Thymus (tissue), 11 donors: ENCODE results near the gene EPAS1. TPM values are rescaled to one million over a fixed set of nuclear protein-coding genes. Genes with fewer than 3 reads are reported as not detected.

ENCODE experiments used
- DNase-seq, 9 donors: peaks; one replicate each; pipeline ENCODE4 v3.0.0-alpha.2; 2013; ENCODE audit warnings: low spot score in 9 of 9, low read depth in 6 of 9, missing footprints in 1 of 9
- H3K27ac ChIP-seq, 2 donors: one replicate each; pipeline ENCODE4 v1.5.1; 2013; ENCODE audit warnings: control low read depth in 1 of 2, low read depth in 1 of 2, low read length in 1 of 2, mild to moderate bottlenecking in 1 of 2, moderate library complexity in 1 of 2
- H3K27me3 ChIP-seq, 2 donors: one replicate each; pipeline ENCODE4 v1.5.1; 2013; ENCODE audit warnings: low read length in 1 of 2; ENCODE audit not compliant: control insufficient read depth in 2 of 2, insufficient read depth in 1 of 2
- H3K36me3 ChIP-seq, 2 donors: one replicate each; pipeline ENCODE4 v1.5.1; 2013; ENCODE audit warnings: low read length in 1 of 2, mild to moderate bottlenecking in 1 of 2, moderate library complexity in 1 of 2; ENCODE audit not compliant: control insufficient read depth in 2 of 2, insufficient read depth in 2 of 2
- H3K4me1 ChIP-seq, 2 donors: one replicate each; pipeline ENCODE4 v1.5.1; 2013; ENCODE audit warnings: low read length in 2 of 2; ENCODE audit not compliant: control insufficient read depth in 2 of 2, insufficient read depth in 2 of 2
- H3K4me3 ChIP-seq, 2 donors: one replicate each; pipeline ENCODE4 v1.5.1; 2013; ENCODE audit warnings: low read length in 2 of 2, control low read depth in 1 of 2, mild to moderate bottlenecking in 1 of 2
- H3K9me3 ChIP-seq, 2 donors: one replicate each; pipeline ENCODE4 v1.5.1; 2013; ENCODE audit warnings: low read length in 1 of 2, mild to moderate bottlenecking in 1 of 2; ENCODE audit not compliant: control insufficient read depth in 2 of 2, insufficient read depth in 1 of 2
- WGBS: extraction: QIAGEN DNeasy Blood & Tissue Kit; methylation state at CpG from one replicate; pipeline ENCODE4 v1.1.7; 2013; 5-methylcytosine and 5-hydroxymethylcytosine counted together
- polyA plus RNA-seq: library from polyadenylated mRNA; stranded (reverse); fragments of 200-250 nt; gene quantifications from one replicate; pipeline ENCODE4 v1.2.3, GENCODE V29; 2013
- total RNA-seq: library from RNA; stranded (reverse); fragments of 120-200 nt; gene quantifications from one replicate; pipeline ENCODE4 v1.2.4, GENCODE V29; 2013
- donor health status: healthy.

The EPAS1 gene
- total and polyA plus RNA-seq, 2 donors, result 3.1 to 48.9 TPM

DNA sequence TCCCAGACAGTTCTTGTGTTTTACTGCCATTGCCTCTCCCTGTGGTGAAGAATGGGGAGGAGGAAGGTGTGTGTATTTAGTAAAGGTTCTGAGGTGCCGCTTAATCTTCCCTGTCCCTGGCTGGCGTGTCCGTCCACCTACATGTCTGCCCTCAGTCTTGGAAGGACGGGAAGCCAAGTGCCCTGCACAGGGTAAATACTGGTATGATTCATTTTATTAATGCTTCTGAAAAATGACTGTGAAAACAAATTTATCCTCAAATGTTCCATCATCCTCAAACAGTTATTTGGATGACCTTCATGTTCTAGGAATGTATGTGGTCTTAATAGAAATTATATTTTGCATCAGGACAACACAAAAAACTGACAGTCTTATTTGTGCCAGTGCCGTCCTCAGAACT, 6.6 kb downstream of the EPAS1 start:
- no peaks in the 10 kb centered on the region for H3K36me3 ChIP-seq
- peaks cover 0 to 5% of the 10 kb centered on the region in 2 donors for H3K9me3 ChIP-seq
- DNase-seq, result no peak
- no peak overlapping the region for H3K4me3 ChIP-seq
- WGBS, result 86% methylated on average over 5 of the region's 5 CpGs
- H3K27ac ChIP-seq, result no peak overlapping the region
- H3K4me1 ChIP-seq, result peaks cover 12 to 24% of the 10 kb centered on the region in 2 donors
- peaks cover 40 to 68% of the 10 kb centered on the region in 2 donors for H3K27me3 ChIP-seq

DNA sequence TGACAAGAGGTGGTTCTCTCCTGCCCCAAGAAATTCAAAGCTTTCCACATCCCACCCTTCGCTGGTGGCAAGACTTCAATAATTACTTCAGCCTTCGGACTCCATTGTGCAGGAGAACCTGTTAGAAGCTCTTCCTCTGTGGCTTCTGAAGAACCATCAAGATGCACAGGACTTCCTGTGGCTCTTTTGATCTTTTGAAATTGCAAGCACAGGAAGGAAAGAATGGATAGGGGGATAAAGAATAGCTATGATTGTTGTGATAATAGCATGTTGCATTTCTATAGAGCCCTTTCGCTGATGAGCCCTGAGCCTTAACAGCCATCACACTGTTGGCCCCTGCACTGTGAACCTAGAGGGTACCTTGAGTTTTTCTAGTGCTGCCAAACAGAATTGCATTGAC, 7.4 kb downstream of the EPAS1 start:
- Histone ChIP-seq H3K27ac (no peak overlapping the region), H3K4me1 (peaks cover 8 to 16% of the 10 kb centered on the region in 2 donors), H3K27me3 (peaks cover 32 to 59% of the 10 kb centered on the region in 2 donors), H3K9me3 (no peaks in the 10 kb centered on the region), H3K36me3 (no peaks in the 10 kb centered on the region), H3K4me3 (no peak overlapping the region)
- peak in 1 of 9 donors; percentile 73 for DNase-seq
- 8% methylated on average over 3 of the region's 3 CpGs for WGBS

DNA sequence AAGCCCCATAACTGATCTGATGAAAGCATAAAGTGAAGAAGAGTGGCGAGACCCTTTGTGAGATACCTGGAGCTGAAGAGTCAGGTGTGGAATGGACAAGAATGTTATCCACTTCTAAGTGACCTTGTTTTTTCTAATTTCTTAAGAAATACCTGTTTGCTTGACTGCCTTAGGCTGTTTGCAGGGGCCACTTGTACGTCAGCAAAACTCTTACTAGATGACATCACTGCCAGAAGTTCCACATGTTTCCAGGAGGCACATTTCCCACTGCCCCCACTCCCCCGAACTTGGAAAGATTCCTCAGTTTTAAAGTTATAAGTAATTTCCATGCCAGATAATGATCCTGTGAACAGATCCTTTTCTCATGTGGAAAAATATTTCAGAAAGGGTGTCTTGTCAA, 8.0 kb downstream of the EPAS1 start:
- Histone ChIP-seq H3K4me3 (no peak overlapping the region), H3K4me1 (peaks cover 8 to 13% of the 10 kb centered on the region in 2 donors), H3K27me3 (peaks cover 26 to 54% of the 10 kb centered on the region in 2 donors), H3K9me3 (no peaks in the 10 kb centered on the region), H3K36me3 (no peaks in the 10 kb centered on the region), H3K27ac (no peak overlapping the region)
- 94% methylated on average over 3 of the region's 3 CpGs for WGBS
- no peak for DNase-seq

DNA sequence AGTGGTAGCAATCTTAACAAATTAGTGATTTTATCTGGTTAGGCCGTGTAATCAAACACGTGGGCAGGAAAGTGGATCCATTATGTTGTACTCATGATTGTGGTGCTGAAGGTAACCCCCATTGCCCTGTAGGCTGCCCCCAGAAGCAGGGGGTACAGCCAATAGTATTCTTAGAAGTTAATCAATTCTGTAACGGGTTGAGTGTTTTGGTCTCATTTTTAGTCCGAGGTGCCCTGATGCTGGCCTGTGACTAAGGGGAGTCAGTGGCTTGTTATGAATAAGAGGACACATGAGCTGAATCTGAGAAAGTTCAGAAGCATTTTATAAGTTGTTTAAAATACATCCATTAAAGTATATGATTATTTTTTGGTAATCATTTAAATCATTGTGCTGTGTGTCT, 8.6 kb downstream of the EPAS1 start:
- Histone ChIP-seq H3K27ac (no peak overlapping the region), H3K27me3 (peaks cover 20 to 48% of the 10 kb centered on the region in 2 donors), H3K36me3 (no peaks in the 10 kb centered on the region), H3K4me3 (no peak overlapping the region), H3K9me3 (no peaks in the 10 kb centered on the region), H3K4me1 (peaks cover 8 to 13% of the 10 kb centered on the region in 2 donors)
- DNase-seq, result no peak
- WGBS, result 94% methylated on average over 4 of the region's 4 CpGs

DNA sequence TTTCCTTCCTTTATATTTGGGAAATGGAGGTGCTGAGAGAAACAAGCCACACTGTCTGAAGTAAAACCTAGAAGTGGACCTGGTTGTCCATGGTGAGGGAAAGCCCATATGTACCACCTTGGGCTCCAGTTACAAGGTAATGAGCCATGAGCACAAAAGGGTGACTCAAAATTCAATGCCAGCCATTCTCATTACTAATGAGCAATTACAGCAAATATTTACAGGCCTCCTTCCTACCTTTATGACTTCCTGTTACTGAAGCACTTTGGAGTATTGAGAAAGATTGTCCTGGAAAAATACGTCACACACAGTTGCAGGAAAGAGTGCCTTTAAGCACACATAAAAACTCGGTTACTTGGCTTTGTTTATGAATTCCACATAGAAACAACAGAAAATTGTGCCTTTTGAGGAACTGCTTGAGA, 9.1 kb downstream of the EPAS1 start:
- no peak for DNase-seq
- no peaks in the 10 kb centered on the region for H3K9me3 ChIP-seq
- 95% methylated on average over 2 of the region's 2 CpGs for WGBS
- no peak overlapping the region for H3K27ac ChIP-seq
- H3K4me3 ChIP-seq, result no peak overlapping the region
- peaks cover 17 to 42% of the 10 kb centered on the region in 2 donors for H3K27me3 ChIP-seq
- no peaks in the 10 kb centered on the region for H3K36me3 ChIP-seq
- peaks cover 8 to 13% of the 10 kb centered on the region in 2 donors for H3K4me1 ChIP-seq

DNA sequence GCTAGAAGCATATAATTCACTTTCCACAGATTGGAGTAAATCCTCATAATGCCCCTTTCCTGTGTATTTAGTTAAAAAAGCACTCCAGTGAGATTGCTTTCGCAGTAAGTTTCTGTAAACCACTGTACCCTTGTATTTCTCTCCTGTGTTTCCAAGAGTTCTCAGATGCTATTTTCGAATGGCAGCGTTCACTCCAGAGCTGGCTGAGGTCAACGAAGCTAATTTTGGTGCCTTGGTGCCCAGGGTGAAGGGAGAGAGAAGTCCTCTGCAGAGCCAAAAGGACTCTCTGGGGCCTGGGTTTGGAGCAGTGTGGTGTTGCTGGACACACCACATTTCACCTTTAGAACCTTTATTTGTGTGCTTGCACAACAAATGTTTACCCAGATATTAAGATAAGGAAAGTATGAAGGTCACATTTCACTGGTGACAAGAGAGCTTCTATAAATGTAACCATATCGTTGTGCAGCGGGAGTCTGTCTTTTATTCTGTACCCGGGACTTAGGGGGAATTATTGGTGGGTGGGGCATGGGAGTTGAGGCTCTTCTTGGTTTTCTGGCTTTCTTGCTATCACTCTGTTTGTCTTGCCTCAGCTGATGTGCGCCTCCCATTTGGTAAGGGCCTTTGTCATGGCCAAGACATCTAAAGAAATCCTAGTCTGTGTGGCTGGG, 9.9 kb downstream of the EPAS1 start:
- H3K4me1 ChIP-seq, result peaks cover 8 to 13% of the 10 kb centered on the region in 2 donors
- no peak overlapping the region for H3K27ac ChIP-seq
- no peak overlapping the region for H3K4me3 ChIP-seq
- WGBS, result 98% methylated on average over 8 of the region's 8 CpGs
- H3K27me3 ChIP-seq, result peaks cover 12 to 35% of the 10 kb centered on the region in 2 donors
- DNase-seq, result no peak
- no peaks in the 10 kb centered on the region for H3K36me3 ChIP-seq
- H3K9me3 ChIP-seq, result no peaks in the 10 kb centered on the region

DNA sequence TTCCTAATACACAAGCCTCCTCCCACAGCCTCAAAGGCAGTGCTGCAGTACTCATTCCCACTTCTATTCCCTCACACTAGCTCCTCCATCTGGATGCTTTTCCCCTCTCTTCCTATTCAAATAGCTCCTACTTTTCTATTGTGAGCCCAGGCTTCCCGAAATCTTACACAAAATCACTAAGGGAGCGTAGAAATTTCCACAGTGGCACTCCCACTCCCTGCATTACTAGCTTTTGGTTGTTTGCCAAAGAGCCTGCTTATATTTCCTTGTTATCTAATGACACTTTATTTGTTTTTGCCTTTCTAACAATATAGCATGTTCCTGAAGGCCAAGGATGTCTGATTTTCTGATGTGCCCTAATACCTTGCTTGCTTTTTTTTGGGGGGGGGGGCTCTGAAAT, 10.9 kb downstream of the EPAS1 start:
- Histone ChIP-seq H3K36me3 (no peaks in the 10 kb centered on the region), H3K27ac (no peak overlapping the region), H3K27me3 (peaks cover 9 to 25% of the 10 kb centered on the region in 2 donors), H3K4me1 (peaks cover 8 to 13% of the 10 kb centered on the region in 2 donors), H3K9me3 (no peaks in the 10 kb centered on the region), H3K4me3 (no peak overlapping the region)
- DNase-seq, result no peak
- WGBS, result 88% methylated on average over 2 of the region's 2 CpGs

DNA sequence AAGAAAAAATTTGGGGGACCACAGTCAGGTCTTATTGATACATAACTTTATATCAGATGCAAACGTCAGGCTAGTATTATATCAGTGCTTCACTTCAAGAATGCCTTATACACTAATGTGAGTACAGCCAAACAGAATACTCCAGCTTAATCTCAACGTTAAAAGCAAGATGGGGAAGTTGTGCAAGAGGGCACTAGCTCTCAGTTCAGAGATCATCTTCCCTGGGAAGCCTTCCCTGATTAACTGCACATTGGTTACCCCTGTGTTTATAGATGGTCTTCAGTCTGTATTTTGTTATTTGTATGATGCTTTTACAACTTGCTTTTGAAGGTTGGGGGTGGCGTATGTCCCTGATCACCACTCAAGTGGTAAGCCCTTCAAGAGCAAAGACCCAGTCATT, 11.4 kb downstream of the EPAS1 start:
- Histone ChIP-seq H3K27me3 (peaks cover 8 to 20% of the 10 kb centered on the region in 2 donors), H3K27ac (no peak overlapping the region), H3K4me3 (no peak overlapping the region), H3K9me3 (no peaks in the 10 kb centered on the region), H3K36me3 (no peaks in the 10 kb centered on the region), H3K4me1 (peaks cover 8 to 13% of the 10 kb centered on the region in 2 donors)
- DNase-seq, result no peak
- 65% methylated on average over 3 of the region's 3 CpGs for WGBS

DNA sequence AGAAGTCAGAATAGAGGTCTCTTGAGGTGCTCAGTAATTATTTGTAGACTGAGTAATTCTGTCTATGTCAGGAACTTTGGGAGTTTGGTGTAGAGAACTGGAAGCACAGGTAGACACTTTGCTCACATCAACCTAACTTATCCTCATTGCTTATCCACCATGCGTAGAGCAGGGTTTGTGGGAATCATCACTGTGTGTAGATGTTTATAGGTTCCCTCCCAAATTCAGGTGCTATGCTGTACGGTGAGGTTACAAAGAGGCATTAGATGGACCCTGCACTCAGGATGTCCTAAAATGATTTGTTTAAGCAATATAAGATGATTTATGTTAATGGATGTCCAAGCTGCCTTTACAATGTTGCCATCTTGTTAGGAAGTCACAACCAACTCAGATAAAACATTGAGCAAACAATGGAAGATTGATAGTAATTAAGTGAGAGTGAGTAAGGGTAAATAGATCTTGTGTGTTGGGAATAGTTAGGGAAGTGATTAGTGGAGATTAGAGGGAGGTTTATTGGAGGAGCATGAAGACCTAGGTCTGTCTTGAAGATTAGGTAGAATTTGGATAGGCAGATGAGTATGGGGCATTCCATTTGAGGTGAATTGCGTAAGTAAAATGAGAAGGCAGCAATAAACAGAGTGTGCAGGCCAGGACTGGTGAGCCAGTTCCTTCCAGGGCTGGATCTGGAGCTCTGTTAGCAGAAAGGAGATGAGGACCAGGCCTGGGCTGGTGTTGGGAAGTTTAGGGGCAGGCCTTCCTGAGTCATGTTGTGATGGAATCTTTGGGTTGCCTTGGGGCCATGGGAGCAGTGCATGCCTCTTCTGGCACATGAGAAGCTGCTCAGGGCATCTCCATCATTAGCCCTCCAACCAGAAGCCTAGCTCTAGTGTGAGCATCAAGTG, 12.1 kb downstream of the EPAS1 start:
- Histone ChIP-seq H3K4me1 (peaks cover 8 to 10% of the 10 kb centered on the region in 2 donors), H3K4me3 (no peak overlapping the region), H3K27me3 (peaks cover 2 to 14% of the 10 kb centered on the region in 2 donors), H3K27ac (no peak overlapping the region), H3K36me3 (no peaks in the 10 kb centered on the region), H3K9me3 (no peaks in the 10 kb centered on the region)
- DNase-seq, result no peak
- 98% methylated on average over 3 of the region's 3 CpGs for WGBS
